Measurements from ENCODE around the gene RIC8A. TPM values are rescaled to one million over a fixed set of nuclear protein-coding genes. Genes with fewer than 3 reads are reported as not detected.

Gene RIC8A
- total and polyA plus RNA-seq, 2 of the 13 experiments (the other 11 are each of a cell fraction or from before 2014, with no cell fraction given), result 62.1 to 63.8 TPM

DNA sequence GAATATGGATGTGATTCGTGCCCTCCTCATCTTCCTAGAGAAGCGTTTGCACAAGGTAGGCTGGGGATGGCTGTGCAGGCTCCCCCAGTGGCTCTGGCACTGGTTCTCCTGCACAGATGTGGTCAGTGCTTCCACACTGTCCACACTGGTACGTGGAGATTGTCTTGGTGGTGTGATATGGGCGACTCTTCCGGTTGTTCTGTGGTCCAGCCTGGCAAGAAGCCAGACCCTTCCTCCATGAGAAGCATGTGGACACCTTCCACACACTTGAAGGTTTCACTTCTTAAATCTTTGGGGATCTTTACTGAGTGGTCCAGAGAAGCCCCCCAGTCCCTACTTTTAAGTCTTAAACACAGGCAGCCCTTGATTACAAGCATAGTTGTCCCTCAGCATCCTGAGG lies 3.8 kb downstream of the RIC8A start:
- no CpG with 5 or more reads among the region's 5 CpGs for WGBS (ENCODE audit: low lambda C conversion rate)
- Histone ChIP-seq H3K27ac (ENCODE audit: extremely low read length, insufficient read depth, low read length) (no peak overlapping the region), H3K4me3 (replicated peaks in 1 of 3; ENCODE audit: insufficient read depth in 1 of 3, low read depth in 2 of 3, low read length in 3 of 3) (no peak overlapping the region), H3K9ac (ENCODE audit: insufficient read depth, low read depth, low read length) (no peak overlapping the region), H3K9me3 (ENCODE audit: low read length) (no peaks in the 10 kb centered on the region), H3K4me2 (ENCODE audit: low read depth, low read length) (no peak overlapping the region), H3K79me2 (ENCODE audit: insufficient read depth, low read length) (peaks cover 34% of the 10 kb centered on the region), H3K27me3 (ENCODE audit: control insufficient read depth in 1 of 2, insufficient read depth in 2 of 2, low read length in 2 of 2) (no peaks in the 10 kb centered on the region; a peak in 1 of 5 replicates), H2AFZ (ENCODE audit: low read length) (no peak overlapping the region), H4K20me1 (ENCODE audit: insufficient read depth, low read length) (no peaks in the 10 kb centered on the region; the same call in 1 of the 2 replicates), H3K36me3 (replicated peaks in 1 of 2; ENCODE audit: control insufficient read depth in 1 of 2, insufficient read depth in 2 of 2, low read length in 2 of 2) (peaks cover 35 to 57% of the 10 kb centered on the region in 2 experiments), H3K4me1 (ENCODE audit: insufficient read depth, low read length) (peaks cover 30% of the 10 kb centered on the region)
- DNase-seq (ENCODE audit: low spot score) (no peak), ATAC-seq (no peak), FAIRE-seq (no peak)
- in situ Hi-C loops (cut with HindIII; ENCODE audit: extremely low pct_ligation_motif_present, low pct_unique_long_range_greater_than_20kb), result no loop called here
- intact Hi-C loops (cut with micrococcal nuclease; ENCODE audit: unreplicated experiment), result no loop called here
- TF ChIP-seq ZNF569 (CRISPR knock-in tag; IDR thresholded peaks at IDR 0.05; ENCODE audit: borderline replicate concordance), result no peak
- ChIA-PET POLR2A (no interaction called here), CTCF (ENCODE audit: low intra/inter-chr PET ratio, low total read pairs) (no interaction called here)
- BruUV-seq (replicated peaks), result no TSS peak

DNA sequence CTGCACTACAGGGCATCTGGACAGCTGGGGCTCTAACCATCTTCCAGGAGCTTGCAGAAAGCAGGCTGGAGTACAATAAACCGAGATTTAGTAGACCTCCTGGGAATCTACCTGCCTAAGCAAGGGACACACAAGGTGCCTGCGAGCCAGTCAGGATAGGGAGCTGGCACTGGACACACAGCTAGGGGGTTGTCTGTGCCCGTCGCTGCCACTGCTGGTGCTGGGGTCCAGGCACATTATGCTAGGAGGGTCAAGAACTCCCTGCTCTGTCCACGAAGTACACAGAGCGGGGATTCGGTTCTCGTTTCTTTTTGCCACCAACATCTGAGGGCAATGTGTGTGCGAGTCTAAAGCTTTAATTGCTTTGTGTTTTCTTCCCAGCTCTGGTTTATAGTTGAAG lies 4.2 kb downstream of the RIC8A start:
- H3K4me3 ChIP-seq (replicated peaks in 1 of 3; ENCODE audit: insufficient read depth in 1 of 3, low read depth in 2 of 3, low read length in 3 of 3), result no peak overlapping the region
- ChIA-PET CTCF (ENCODE audit: low intra/inter-chr PET ratio, low total read pairs) (no interaction called here), POLR2A (no interaction called here)
- H4K20me1 ChIP-seq (ENCODE audit: insufficient read depth, low read length), result no peaks in the 10 kb centered on the region; the same call in 1 of the 2 replicates
- H3K4me2 ChIP-seq (ENCODE audit: low read depth, low read length), result no peak overlapping the region
- H3K9ac ChIP-seq (ENCODE audit: insufficient read depth, low read depth, low read length), result no peak overlapping the region
- ATAC-seq (no peak), FAIRE-seq (no peak), DNase-seq (ENCODE audit: low spot score) (no peak)
- no peaks in the 10 kb centered on the region for H3K9me3 ChIP-seq (ENCODE audit: low read length)
- H3K27me3 ChIP-seq (ENCODE audit: control insufficient read depth in 1 of 2, insufficient read depth in 2 of 2, low read length in 2 of 2), result no peaks in the 10 kb centered on the region; a peak in 1 of 5 replicates
- 100% methylated on average over 5 of the region's 9 CpGs for WGBS (ENCODE audit: low lambda C conversion rate)
- intact Hi-C loops (cut with micrococcal nuclease; ENCODE audit: unreplicated experiment), result no loop called here
- no peak overlapping the region for H2AFZ ChIP-seq (ENCODE audit: low read length)
- no peak overlapping the region for H3K27ac ChIP-seq (ENCODE audit: extremely low read length, insufficient read depth, low read length)
- peaks cover 30% of the 10 kb centered on the region for H3K79me2 ChIP-seq (ENCODE audit: insufficient read depth, low read length)
- peaks cover 33% of the 10 kb centered on the region for H3K4me1 ChIP-seq (ENCODE audit: insufficient read depth, low read length)
- peaks cover 36 to 59% of the 10 kb centered on the region in 2 experiments for H3K36me3 ChIP-seq (replicated peaks in 1 of 2; ENCODE audit: control insufficient read depth in 1 of 2, insufficient read depth in 2 of 2, low read length in 2 of 2)
- in situ Hi-C loops (cut with HindIII; ENCODE audit: extremely low pct_ligation_motif_present, low pct_unique_long_range_greater_than_20kb), result no loop called here
- BruUV-seq (replicated peaks), result no TSS peak
- TF ChIP-seq, protein P1, sequence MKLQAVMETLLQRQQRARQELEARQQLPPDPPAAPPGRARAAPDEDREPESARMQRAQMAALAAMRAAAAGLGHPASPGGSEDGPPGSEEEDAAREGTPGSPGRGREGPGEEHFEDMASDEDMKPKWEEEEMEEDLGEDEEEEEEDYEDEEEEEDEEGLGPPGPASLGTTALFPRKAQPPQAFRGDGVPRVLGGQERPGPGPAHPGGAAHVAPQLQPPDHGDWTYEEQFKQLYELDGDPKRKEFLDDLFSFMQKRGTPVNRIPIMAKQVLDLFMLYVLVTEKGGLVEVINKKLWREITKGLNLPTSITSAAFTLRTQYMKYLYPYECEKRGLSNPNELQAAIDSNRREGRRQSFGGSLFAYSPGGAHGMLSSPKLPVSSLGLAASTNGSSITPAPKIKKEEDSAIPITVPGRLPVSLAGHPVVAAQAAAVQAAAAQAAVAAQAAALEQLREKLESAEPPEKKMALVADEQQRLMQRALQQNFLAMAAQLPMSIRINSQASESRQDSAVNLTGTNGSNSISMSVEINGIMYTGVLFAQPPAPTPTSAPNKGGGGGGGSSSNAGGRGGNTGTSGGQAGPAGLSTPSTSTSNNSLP (IDR thresholded peaks at IDR 0.05; ENCODE audit: low read depth, low read length), result no peak
- TF ChIP-seq, protein P2, sequence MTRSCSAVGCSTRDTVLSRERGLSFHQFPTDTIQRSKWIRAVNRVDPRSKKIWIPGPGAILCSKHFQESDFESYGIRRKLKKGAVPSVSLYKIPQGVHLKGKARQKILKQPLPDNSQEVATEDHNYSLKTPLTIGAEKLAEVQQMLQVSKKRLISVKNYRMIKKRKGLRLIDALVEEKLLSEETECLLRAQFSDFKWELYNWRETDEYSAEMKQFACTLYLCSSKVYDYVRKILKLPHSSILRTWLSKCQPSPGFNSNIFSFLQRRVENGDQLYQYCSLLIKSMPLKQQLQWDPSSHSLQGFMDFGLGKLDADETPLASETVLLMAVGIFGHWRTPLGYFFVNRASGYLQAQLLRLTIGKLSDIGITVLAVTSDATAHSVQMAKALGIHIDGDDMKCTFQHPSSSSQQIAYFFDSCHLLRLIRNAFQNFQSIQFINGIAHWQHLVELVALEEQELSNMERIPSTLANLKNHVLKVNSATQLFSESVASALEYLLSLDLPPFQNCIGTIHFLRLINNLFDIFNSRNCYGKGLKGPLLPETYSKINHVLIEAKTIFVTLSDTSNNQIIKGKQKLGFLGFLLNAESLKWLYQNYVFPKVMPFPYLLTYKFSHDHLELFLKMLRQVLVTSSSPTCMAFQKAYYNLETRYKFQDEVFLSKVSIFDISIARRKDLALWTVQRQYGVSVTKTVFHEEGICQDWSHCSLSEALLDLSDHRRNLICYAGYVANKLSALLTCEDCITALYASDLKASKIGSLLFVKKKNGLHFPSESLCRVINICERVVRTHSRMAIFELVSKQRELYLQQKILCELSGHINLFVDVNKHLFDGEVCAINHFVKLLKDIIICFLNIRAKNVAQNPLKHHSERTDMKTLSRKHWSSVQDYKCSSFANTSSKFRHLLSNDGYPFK (CRISPR knock-in tag; IDR thresholded peaks at IDR 0.05; ENCODE audit: borderline replicate concordance), result no peak
- no peak for TF ChIP-seq CREM (IDR thresholded peaks at IDR 0.05)
- no peak for TF ChIP-seq CREM (CRISPR knock-in tag; IDR thresholded peaks at IDR 0.05)
- no peak for TF ChIP-seq RARG (CRISPR knock-in tag; IDR thresholded peaks at IDR 0.05; ENCODE audit: low read depth)
- no peak for TF ChIP-seq SMC3 (IDR thresholded peaks at IDR 0.05; ENCODE audit: low read length)
- no peak for TF ChIP-seq ZFP36L2 (CRISPR knock-in tag; IDR thresholded peaks at IDR 0.05)
- no peak for TF ChIP-seq SRSF1 (optimal IDR thresholded peaks at IDR 0.05; ENCODE audit: low read depth, low read length)
- no peak for TF ChIP-seq CCDC6 (CRISPR knock-in tag; IDR thresholded peaks at IDR 0.05)
- TF ChIP-seq JDP2 (CRISPR knock-in tag; IDR thresholded peaks at IDR 0.05; ENCODE audit: borderline replicate concordance), result no peak
- no peak for TF ChIP-seq MYNN (CRISPR knock-in tag; IDR thresholded peaks at IDR 0.05; ENCODE audit: low read depth)
- TF ChIP-seq ZNF510 (CRISPR knock-in tag; IDR thresholded peaks at IDR 0.05; ENCODE audit: low read depth), result no peak
- no peak for TF ChIP-seq ZFP41 (CRISPR knock-in tag; IDR thresholded peaks at IDR 0.05; ENCODE audit: borderline replicate concordance)
- no peak for TF ChIP-seq IKZF1 (IDR thresholded peaks at IDR 0.05)
